Measurements from ENCODE around the gene PDCD5.

DNA sequence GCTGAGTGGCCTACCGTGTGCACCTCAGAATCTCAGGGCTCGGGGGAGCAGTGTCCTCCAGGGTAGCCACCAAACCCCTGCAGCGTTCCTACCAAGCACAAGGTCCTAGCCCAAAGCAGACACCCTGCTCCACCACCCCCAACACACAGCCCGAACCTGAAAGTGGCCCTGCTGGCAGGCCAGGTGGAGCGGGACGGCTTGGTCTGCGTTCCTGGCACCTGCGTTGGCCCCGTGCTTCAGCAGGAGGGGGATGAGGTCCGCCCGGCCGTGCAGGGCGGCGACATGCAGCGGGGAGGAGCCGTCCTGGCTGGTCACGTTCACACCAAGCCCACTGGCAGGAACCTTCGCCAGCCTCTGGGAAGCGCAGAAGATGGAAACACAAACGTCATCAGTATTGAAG, 26.5 kb downstream of the PDCD5 start:
- TF ChIP-seq, protein P1, sequence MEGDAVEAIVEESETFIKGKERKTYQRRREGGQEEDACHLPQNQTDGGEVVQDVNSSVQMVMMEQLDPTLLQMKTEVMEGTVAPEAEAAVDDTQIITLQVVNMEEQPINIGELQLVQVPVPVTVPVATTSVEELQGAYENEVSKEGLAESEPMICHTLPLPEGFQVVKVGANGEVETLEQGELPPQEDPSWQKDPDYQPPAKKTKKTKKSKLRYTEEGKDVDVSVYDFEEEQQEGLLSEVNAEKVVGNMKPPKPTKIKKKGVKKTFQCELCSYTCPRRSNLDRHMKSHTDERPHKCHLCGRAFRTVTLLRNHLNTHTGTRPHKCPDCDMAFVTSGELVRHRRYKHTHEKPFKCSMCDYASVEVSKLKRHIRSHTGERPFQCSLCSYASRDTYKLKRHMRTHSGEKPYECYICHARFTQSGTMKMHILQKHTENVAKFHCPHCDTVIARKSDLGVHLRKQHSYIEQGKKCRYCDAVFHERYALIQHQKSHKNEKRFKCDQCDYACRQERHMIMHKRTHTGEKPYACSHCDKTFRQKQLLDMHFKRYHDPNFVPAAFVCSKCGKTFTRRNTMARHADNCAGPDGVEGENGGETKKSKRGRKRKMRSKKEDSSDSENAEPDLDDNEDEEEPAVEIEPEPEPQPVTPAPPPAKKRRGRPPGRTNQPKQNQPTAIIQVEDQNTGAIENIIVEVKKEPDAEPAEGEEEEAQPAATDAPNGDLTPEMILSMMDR (IDR thresholded peaks at IDR 0.05): no peak
- no peak for TF ChIP-seq POLR2A (IDR thresholded peaks at IDR 0.05)

All from uterus (tissue), 2 donors.